K562 (cell line): Measurements from ENCODE around the gene INHBC. TPM values are rescaled to one million over a fixed set of nuclear protein-coding genes. Genes with fewer than 3 reads are reported as not detected.
"Not testable (repeated sequence)": the region's sequence is repeated elsewhere in the genome, so short reads cannot be mapped to it uniquely, and the experiment has no call there.

ENCODE experiments used
- ATAC-seq: fragments of 200-7000 bp; cut with Tn5 transposase; 3 replicates; pipeline ENCODE4 v1.9.1; 2020; ENCODE audit warnings: moderate library complexity
- BruUV-seq: library from RNA; stranded (reverse); fragments of 400-500 nt; replicated peaks from 2 replicates; lab custom pipeline; 2021; lab: Mats Ljungman, UMichigan
- CTCF ChIA-PET: fragments of 300-600 bp; formaldehyde crosslinking; extraction: SDS; loops from one replicate; lab custom pipeline; 2021; ENCODE audit warnings: low intra/inter-chr PET ratio; lab: Yijun Ruan, JAX
- POLR2A ChIA-PET: fragments of 300-600, 350-650 bp; sonication (Branson Sonifier 250); formaldehyde crosslinking; extraction: SDS; loops from one replicate; lab custom pipeline; 2021; ENCODE audit warnings: antibody characterized with exemption, inconsistent platforms; lab: Yijun Ruan, JAX
- DNase-seq, 4 experiments: peaks; one replicate each; pipeline versions ENCODE4 v3.0.0 to v3.0.0-alpha.2; 2011 to 2018; ENCODE audit warnings: low spot score in 3 of 4, mixed read lengths in 3 of 4; ENCODE audit errors: extremely low read depth in 1 of 4
- FAIRE-seq: peaks from 2 replicates; lab custom pipeline; 2011; peaks lifted over from hg19 to GRCh38; lab: Jason Lieb, UNC
- H2AFZ ChIP-seq: 2 replicates; pipeline ENCODE4 v1.6.0; 2011; ENCODE audit warnings: low read depth, low read length, control low read depth, inconsistent platforms
- H3K27ac ChIP-seq: fragments of 200-600 bp; 3 replicates; pipeline ENCODE4 v1.8.0; 2011; ENCODE audit warnings: low read depth, mild to moderate bottlenecking, control low read depth, inconsistent platforms, low read length, moderate library complexity, mixed read lengths; ENCODE audit errors: extremely low read depth
- H3K27me3 ChIP-seq, 2 experiments: fragments of 300-600 bp in 1 of 2; 2 replicates in 1 of 2; 3 replicates in 1 of 2; pipeline versions ENCODE4 v1.6.0 to v1.8.0; 2011; ENCODE audit warnings: inconsistent platforms in 2 of 2, low read length in 2 of 2, mild to moderate bottlenecking in 1 of 2, mixed read lengths in 1 of 2, moderate library complexity in 1 of 2; ENCODE audit not compliant: control insufficient read depth in 2 of 2, insufficient read depth in 2 of 2
- H3K36me3 ChIP-seq: fragments of 300-600 bp; 3 replicates; pipeline ENCODE4 v1.8.0; 2011; ENCODE audit warnings: mild to moderate bottlenecking, low read length, inconsistent platforms; ENCODE audit not compliant: control insufficient read depth, insufficient read depth
- H3K4me1 ChIP-seq, 2 experiments: fragments of 200-600 bp in 1 of 2; replicated peaks in 1 of 2; 2 replicates in 1 of 2; 3 replicates in 1 of 2; pipeline versions ENCODE4 v1.5.1 to v1.8.0; 2011; ENCODE audit warnings: inconsistent platforms in 2 of 2, low read length in 2 of 2, mild to moderate bottlenecking in 1 of 2, mixed read lengths in 1 of 2, moderate library complexity in 1 of 2; ENCODE audit not compliant: control insufficient read depth in 2 of 2, insufficient read depth in 2 of 2
- H3K4me2 ChIP-seq: 2 replicates; pipeline ENCODE4 v1.6.1; 2011; ENCODE audit warnings: low read length, control low read depth, inconsistent platforms, mixed read lengths; ENCODE audit not compliant: insufficient read depth
- H3K4me3 ChIP-seq: fragments of 200-600 bp; sonication (generic), shearing (Covaris generic); 2 replicates; pipeline ENCODE4 v1.5.1; 2016; ENCODE audit warnings: control low read depth, inconsistent platforms
- H3K79me2 ChIP-seq: fragments of 200-600 bp; 3 replicates; pipeline ENCODE4 v1.8.0; 2011; ENCODE audit warnings: low read length, inconsistent platforms; ENCODE audit not compliant: control insufficient read depth, insufficient read depth
- H3K9ac ChIP-seq, 2 experiments: 2 replicates each; pipeline versions ENCODE4 v1.6.0 to v1.6.1; 2011; ENCODE audit warnings: low read depth in 2 of 2, low read length in 2 of 2, control low read depth in 1 of 2, inconsistent platforms in 1 of 2, mild to moderate bottlenecking in 1 of 2, mixed read lengths in 1 of 2; ENCODE audit not compliant: insufficient read depth in 1 of 2
- H3K9me1 ChIP-seq: one replicate; pipeline ENCODE4 v1.6.0; 2011; ENCODE audit warnings: inconsistent platforms, mild to moderate bottlenecking, low read length, moderate library complexity; ENCODE audit not compliant: control insufficient read depth, insufficient read depth
- H3K9me3 ChIP-seq: replicated peaks from 2 replicates; pipeline ENCODE4 v1.5.1; 2011; ENCODE audit warnings: low read depth, low read length, inconsistent platforms; ENCODE audit not compliant: control insufficient read depth, insufficient read depth
- H4K20me1 ChIP-seq: replicated peaks from 2 replicates; pipeline ENCODE4 v1.6.1; 2011; ENCODE audit warnings: low read length, inconsistent platforms, mixed read lengths; ENCODE audit not compliant: control insufficient read depth, insufficient read depth
- C11orf30 ChIP-seq: fragments of 450-650 bp; IDR thresholded peaks from 2 replicates; pipeline ENCODE4 v1.6.1; 2016; ENCODE audit warnings: low read depth, mild to moderate bottlenecking
- MAFG ChIP-seq: fragments of 450-650 bp; conservative IDR thresholded peaks from 2 replicates; pipeline ENCODE4 v1.6.1; 2016; ENCODE audit warnings: missing genetic modification characterization, missing compliant biosample characterization
- NFE2 ChIP-seq: IDR thresholded peaks from 2 replicates; pipeline ENCODE4 v1.6.1; 2014; ENCODE audit warnings: antibody characterized with exemption, low read depth
- NFIC ChIP-seq: fragments of 450-650 bp; IDR thresholded peaks from 2 replicates; pipeline ENCODE4 v1.6.1; 2017; ENCODE audit warnings: mild to moderate bottlenecking, inconsistent platforms
- ZNF212 ChIP-seq: fragments of 450-650 bp; formaldehyde crosslinking; IDR thresholded peaks from 2 replicates; pipeline ENCODE4 v1.4.0; 2020; ENCODE audit warnings: mild to moderate bottlenecking
- ZNF695 ChIP-seq: fragments of 450-650 bp; formaldehyde crosslinking; IDR thresholded peaks from 2 replicates; pipeline ENCODE4 v1.4.0; 2020; ENCODE audit warnings: mild to moderate bottlenecking, moderate library complexity
- WGBS: fragments of 100-300 bp; shearing (Covaris generic); methylation state at CpG from one replicate; pipeline ENCODE4 v1.1.6; 2016; ENCODE audit warnings: low coverage, mixed read lengths; ENCODE audit not compliant: insufficient coverage; ENCODE audit errors: missing lambda C conversion rate; 5-methylcytosine and 5-hydroxymethylcytosine counted together
- in situ Hi-C: fragments of 300-500 bp; cut with MboI; formaldehyde crosslinking; loops from 4 replicates; pipeline ENCODE4 v1.15.0; 2018; ENCODE audit warnings: inconsistent platforms, mixed read lengths
- intact Hi-C: fragments of 100-400 bp; cut with micrococcal nuclease; formaldehyde crosslinking; loops from 2 replicates; pipeline ENCODE4 v1.14.2; 2022
- polyA plus RNA-seq, 8 experiments: library from polyadenylated mRNA; depleted of rRNA in 4 of 8; stranded (reverse) in 5 of 8; unstranded in 3 of 8; fragments of >200 nt; fragmentation: Nextera tagmentation in 2 of 8; fragmentation: Illumina TruSeq in 1 of 8; extraction: Ambion mirVana in 2 of 8; extraction: Trizol in 1 of 8; gene quantifications; 2 replicates each; pipeline versions ENCODE4 v1.2.1 to v1.2.3, GENCODE V29; 2011 to 2014; ENCODE audit warnings: inconsistent platforms in 1 of 8, missing spikeins in 1 of 8
- total RNA-seq, 7 experiments: library from RNA; depleted of rRNA in 6 of 7; stranded (reverse); fragments of >200 nt in 6 of 7; fragmentation: Illumina TruSeq in 2 of 7; extraction: Trizol in 2 of 7; gene quantifications; 2 replicates each; pipeline versions ENCODE4 v1.2.1 to v1.2.3, GENCODE V29; 2011 to 2021; ENCODE audit warnings: low replicate concordance in 1 of 7

INHBC gene
- total and polyA plus RNA-seq, 9 of the 15 experiments (the other 6 are each of a cell fraction or from before 2014, with no cell fraction given): 0.07 to 0.24 (median 0.15) TPM; not detected in 4

GRCh38 chr12:57397441-57397840 lies 37.1 kb upstream of the INHBC start (continued):
- TF ChIP-seq ZNF212 (CRISPR knock-in tag) (no peak), ZNF695 (CRISPR knock-in tag) (no peak)

- H3K4me1 ChIP-seq, H3K27me3 ChIP-seq, H3K9me1 ChIP-seq, H3K36me3 ChIP-seq, DNase-seq, H3K79me2 ChIP-seq, H3K4me2 ChIP-seq, ATAC-seq, H2AFZ ChIP-seq, H3K9me3 ChIP-seq, H3K4me3 ChIP-seq, intact Hi-C loops, FAIRE-seq, in situ Hi-C loops, CTCF ChIA-PET, BruUV-seq, H4K20me1 ChIP-seq, H3K9ac ChIP-seq, H3K27ac ChIP-seq: not testable (repeated sequence)
- POLR2A ChIA-PET: interaction anchor here (0.8 to 3.2 kb wide), 2 partner anchors 11 to 1212 kb away, joined by 3 to 15 read pairs; no protein-coding TSS in a partner anchor
- 78% methylated on average over 5 of the region's 7 CpGs for WGBS
- TF ChIP-seq MAFG (tag): peak; percentile 27; the same call in 1 of the 2 replicates
- peak; percentile 57; the same call in 1 of the 2 replicates for TF ChIP-seq NFE2
- TF ChIP-seq C11orf30: peak; percentile 27; the same call in 1 of the 2 replicates
- 0 out of 2 replicates have a peak, but pooled peaks have one; percentile 5 for TF ChIP-seq NFIC
Observed at GRCh38 chr12:57399718-57400463, 34.7 kb upstream of the INHBC start.
